HPDE6-E6E7 (cell line): ENCODE measurements around the gene CD164L2.
"Not testable (repeated sequence)": the region's sequence is repeated elsewhere in the genome, so short reads cannot be mapped to it uniquely, and the experiment has no call there.

Source experiments
- DNase-seq: peaks from one replicate; pipeline ENCODE4 v3.0.0; 2011; ENCODE audit warnings: missing footprints; ENCODE audit errors: extremely low spot score

The CD164L2 gene

GRCh38 chr1:27384797-27385196 is 1.7 kb upstream of the CD164L2 start:
- DNase-seq, result not testable (repeated sequence)

DNA sequence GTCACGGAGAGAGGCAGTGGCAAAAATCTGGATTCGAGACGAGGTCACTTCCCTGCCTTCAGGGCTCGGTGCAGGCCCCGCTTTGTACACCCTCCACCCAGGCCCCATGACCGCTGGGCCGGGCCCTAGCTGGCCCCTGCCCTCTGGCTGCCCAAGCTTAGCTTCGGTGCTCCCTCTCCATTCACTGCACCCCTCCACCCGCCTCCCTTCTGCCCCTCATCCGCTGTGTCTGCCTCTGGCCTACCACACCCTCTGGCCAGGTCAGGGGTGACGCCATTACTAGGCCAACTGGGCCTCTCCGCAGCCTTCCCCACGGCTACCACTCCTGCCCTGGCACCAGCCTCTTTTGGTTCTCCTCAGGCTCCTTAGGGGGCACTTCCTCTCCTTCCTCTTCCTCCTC is 528 bp upstream of the CD164L2 start:
- DNase-seq, result no peak

DNA sequence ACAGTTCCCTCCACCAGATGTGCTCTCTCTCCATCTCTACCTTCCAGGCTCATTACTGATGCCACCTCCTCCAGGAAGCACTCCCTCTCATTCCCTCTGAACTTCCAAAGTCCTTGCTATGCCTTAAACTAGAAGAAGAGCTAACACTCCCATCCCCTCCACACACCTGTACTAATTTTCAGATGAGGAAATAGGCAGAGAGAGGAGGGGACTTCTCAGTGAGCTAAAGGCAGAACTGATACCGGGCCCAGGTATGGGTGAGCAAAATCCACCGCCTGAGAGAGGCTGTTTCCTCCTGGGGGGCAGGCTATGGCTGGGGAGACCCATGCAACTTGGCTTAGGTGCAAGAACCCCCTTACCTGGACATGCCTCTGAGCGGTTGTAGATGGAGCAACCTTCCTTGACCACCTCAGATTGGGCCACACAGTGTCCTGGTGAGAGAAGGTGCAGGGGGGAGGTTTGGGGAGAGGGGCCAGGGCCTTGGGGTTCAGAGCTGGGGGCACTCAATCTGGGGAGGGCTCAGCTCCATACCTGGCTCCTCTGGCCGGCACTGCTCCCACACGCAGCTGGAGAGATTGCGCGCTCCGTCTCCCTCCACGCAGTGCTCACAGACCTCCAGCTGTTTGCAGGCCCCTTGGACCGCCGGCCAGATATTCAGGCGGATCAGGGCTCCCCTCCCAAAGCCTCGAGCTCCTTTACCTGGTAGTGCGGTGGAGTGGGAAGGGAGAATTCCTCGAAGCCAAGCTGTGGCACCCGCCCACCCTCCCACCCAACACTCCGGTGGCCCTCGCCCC is 967 bp downstream of the CD164L2 start:
- DNase-seq, result no peak

GRCh38 chr1:27380766-27381733 is 2.1 kb downstream of the CD164L2 start:
- no peak for DNase-seq

DNA sequence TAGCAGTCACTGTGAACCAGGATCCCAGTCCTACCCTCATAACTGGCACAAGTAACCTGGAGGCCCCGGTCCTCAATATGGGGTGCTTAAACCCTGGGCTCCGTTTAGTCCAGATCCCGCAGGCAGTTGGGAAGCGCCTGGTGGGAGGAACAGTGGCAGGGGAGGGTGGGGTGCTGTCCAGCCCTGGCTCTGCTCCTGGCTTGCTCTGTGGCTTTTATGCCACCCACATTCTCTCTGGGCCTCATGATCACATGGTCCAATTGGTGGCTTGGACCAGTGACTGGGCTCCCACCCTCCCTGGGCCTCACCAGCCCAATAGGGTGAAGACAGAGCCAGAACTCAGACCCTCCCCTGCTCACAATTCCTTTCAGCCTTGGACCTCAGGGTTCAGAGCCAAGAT is 2.9 kb downstream of the CD164L2 start:
- no peak for DNase-seq

DNA sequence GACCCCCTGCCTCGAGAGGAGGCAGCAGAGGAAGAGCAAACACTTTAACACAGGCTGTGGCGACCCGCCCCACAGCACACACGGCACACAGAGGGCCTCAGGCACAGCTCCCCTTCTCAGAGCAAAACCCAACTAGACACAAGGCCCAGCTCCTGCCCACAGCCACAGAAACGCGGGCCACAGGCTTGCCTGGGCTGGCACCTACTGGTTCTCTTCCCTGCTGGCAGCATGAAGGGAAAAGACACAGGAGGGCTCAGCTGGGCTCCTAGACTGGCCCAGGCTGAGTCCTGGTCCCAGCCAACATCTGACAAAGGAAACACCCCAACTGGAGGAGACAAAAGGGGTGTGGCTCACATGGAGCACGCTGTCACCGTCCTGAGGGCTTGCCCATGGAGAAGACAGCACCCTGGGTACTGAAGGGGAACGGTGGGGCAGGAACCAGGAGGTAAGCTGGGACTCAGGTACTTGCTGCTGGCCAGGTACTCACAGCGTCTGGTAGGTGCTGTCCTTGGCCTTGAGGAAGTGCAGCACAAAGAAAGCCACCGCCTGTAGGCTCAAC is 3.5 kb downstream of the CD164L2 start:
- no peak for DNase-seq

- no peak for DNase-seq
Measured at GRCh38 chr1:27377760-27378495, 5.2 kb downstream of the CD164L2 start.

- no peak for DNase-seq
Measured at GRCh38 chr1:27374362-27375086, 8.6 kb downstream of the CD164L2 start, which contains the start of gene FCN3. TSS of gene FCN3 (minus strand) at chr1:27374824. CDS start at chr1:27374818, 6 bp downstream.

- no peak for DNase-seq
Measured at GRCh38 chr1:27372808-27373690, 10.1 kb downstream of the CD164L2 start.

- DNase-seq, result no peak
Measured at GRCh38 chr1:27372022-27372807, 10.9 kb downstream of the CD164L2 start.

DNA sequence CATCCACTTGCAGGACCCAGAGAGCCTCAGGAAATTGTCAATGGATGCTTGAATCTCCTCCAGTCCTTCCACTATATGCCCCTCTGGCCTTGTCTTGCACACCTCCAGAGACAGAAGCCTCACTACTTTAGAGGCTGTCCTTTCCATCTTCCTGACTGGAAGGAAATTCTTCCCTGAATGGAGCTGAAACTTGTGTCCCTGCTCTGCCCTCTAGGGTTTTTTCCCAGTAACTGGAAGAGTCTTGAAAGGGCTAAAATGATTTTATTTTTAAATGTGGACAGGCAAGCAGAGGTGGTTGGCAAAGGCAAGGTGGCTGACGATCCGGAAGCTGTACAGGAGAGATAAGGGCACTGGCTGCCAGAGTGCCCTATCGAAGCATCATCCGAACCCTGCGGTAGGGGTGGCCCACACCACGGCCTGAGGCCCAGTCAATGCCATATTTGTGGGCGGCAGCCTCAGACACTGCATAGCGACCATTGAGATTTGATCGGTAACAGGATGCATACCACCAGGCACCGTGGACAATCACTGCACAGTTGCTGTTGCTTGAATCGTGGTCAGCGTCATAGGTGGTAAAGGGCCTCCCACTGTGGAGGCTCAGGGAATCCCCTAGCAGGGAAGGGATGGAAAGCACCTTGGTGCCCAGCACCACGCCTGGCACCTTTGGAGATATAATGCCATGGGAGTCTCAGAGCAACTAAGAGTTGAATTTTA is 14.1 kb downstream of the CD164L2 start:
- DNase-seq, result no peak

- DNase-seq, result no peak
Measured at GRCh38 chr1:27367160-27367650, 15.9 kb downstream of the CD164L2 start.

GRCh38 chr1:27366411-27367159 is 16.5 kb downstream of the CD164L2 start, which contains the start of gene MAP3K6:
TSS of gene MAP3K6 (minus strand) at chr1:27366961. CDS start at chr1:27366597, 364 bp downstream.
- peak; percentile 88 for DNase-seq

DNA sequence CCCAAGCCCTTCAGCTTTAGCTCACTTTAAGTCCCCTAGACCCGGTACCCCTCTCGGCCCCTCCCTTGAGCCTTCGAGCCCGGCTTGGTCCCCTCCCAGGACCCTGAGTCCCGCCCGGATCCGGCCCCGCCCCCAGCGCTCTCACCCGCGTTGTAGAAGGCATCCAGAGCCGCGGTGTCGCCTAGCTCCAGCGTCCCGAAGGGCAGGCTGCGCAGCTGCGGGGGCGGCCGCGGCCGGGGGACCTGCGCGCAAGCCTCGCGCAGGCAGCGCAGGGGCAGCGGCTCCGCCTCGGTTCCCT is 17.1 kb downstream of the CD164L2 start:
- no peak for DNase-seq

DNA sequence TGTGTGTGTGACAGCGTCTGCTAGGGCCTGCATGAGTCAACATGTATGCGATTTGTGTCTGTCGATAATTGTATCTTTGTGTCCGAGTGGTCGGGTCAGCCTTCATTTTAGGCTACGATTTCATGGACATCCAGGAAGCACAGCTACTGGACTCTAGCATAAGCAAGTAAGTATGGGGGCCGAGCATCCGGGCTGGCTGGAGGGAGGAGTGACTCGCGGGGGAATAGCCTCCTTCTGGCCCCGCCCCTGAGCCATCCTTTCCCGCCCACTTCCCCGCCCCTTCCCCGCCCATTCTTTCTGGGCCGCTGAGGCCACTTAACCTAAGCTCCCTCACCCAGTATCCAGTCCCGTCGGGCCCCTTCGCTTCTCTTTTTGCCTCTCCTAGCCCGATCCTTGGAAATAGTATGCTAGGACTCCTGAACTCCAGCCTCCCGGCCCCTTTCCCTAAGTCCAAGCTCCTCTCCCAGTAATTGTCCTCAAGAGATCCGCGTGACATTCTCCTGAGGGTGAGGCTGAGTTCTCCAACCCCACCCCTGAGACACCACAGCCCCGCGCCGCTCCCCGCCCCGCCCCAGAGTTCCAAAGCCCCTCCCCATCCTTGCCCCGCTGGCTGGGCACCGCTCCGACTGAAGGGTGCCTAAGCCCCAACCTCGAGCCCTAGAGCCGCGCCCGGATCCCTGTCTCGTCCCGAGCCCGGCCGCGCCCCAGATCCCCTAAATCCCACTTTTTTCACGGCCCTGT is 17.6 kb downstream of the CD164L2 start:
- peak; percentile 86 for DNase-seq

- no peak for DNase-seq
Measured at GRCh38 chr1:27364696-27365371, 18.3 kb downstream of the CD164L2 start.
